Measurements from ENCODE around the gene THBS3. TPM values are rescaled to one million over a fixed set of nuclear protein-coding genes. Genes with fewer than 3 reads are reported as not detected.

Gene THBS3
- total and polyA plus RNA-seq, 2 of the 4 experiments (the other 2 are of a cell fraction) = 15.1 to 30.4 TPM

DNA sequence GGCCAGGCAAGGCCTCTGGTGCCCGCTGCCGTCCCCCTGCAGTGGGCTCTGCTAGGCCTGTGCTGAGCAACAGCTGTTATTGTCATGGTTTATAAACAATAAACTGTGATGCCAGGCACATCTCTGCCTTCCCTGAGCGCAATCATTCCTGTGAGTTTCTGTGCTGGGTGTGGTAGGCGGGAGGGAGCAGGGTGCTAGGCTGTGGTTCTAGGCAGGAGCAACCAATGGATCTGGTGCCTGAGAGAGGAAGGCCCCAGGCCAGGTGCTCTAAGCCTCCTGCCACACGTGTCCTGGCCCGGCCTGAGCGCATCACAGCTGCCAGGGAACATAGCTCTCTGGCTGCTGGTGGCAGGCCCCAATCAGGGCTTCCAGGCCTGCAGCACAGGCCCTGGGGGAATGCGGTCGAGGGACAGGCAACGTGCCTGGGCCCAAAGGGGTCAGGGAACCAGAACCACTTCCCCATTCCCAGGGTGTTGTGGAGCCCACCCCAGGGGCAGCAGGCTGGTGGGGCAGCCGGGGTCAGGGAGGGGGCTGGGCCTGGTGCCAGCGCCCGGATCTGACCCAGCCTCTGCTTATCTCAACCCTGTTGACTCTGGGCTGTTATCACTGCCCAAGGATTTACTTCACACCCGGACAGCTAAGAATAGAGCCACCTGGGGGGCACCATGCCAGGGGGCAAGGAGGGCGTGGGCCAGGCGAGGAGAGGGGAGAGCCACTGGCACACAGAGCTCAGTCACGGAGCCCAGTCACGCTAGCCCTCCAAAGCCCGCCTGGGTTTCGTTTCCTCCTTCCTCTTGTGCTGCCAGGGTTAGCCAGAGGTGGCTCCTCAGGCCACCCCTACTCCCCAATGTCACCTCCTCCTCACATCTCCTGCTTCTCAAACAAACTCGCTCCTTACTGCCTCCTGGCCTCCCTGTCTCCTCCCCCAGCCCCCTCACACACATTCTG, 22.6 kb downstream of the THBS3 start (continued):
- TF ChIP-seq MAZ (IDR thresholded peaks at IDR 0.05; ENCODE audit: borderline replicate concordance, low read depth, low read length) = no peak

DNA sequence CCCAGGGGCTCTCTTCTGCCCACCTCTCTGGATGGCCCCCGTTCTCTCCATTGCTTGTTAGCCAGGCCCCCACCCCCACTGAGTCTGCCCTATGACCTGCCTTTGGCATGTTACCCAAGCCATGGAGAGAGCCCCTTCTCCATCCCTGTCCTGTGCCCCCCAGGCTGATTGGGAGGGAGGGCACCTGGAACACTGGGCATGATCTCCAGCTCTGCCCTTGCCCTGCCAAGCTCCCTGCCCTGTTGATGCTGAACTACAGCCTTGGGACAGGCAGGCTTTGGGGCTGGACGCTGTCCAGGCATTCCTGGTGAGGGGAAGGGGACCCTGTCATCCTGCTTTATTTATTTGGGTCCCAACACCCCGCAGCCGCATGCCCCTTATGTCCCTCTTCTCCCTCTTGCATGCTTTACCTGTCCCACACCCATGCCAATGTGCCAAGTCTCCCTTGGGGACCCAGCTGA, 23.3 kb downstream of the THBS3 start:
- no peak overlapping the region for H3K23ac ChIP-seq (ENCODE audit: low read depth, low read length)
- no peak overlapping the region for H2BK5ac ChIP-seq (ENCODE audit: low read depth, low read length, poor library complexity, severe bottlenecking)
- H3K9me1 ChIP-seq (ENCODE audit: insufficient read depth, low read length) = no peaks in the 10 kb centered on the region
- ChIA-PET POLR2A (ENCODE audit: unreplicated experiment) (no interaction called here), CTCF (interaction anchor here (1.2 kb wide), 1 partner anchor 9 kb away, joined by 4 read pairs; no protein-coding TSS in a partner anchor)
- WGBS, 2 experiments (ENCODE audit: extremely low coverage in 2 of 2, insufficient read length in 1 of 2) = no CpG with 5 or more reads among the region's 4 CpGs
- no peak overlapping the region for H3K27ac ChIP-seq (ENCODE audit: insufficient read depth, low read length)
- H3K27me3 ChIP-seq (ENCODE audit: control insufficient read depth, insufficient read depth, low read length) = no peaks in the 10 kb centered on the region
- dilution Hi-C loops (cut with HindIII; ENCODE audit: low sequenced_read_pairs, unreplicated experiment) = no loop called here
- no peak overlapping the region for H3K4me2 ChIP-seq (ENCODE audit: low read depth, low read length)
- H4K91ac ChIP-seq (ENCODE audit: insufficient read depth, low read depth, low read length) = no peak overlapping the region
- in situ Hi-C loops (cut with MboI; ENCODE audit: low sequenced_read_pairs) = no loop called here
- no peak overlapping the region for H4K5ac ChIP-seq (ENCODE audit: low read depth, low read length)
- H2BK120ac ChIP-seq (ENCODE audit: low read depth, low read length) = no peak overlapping the region
- peak overlapping the region; percentile 21 for H2AFZ ChIP-seq (replicated peaks; ENCODE audit: low read length, poor library complexity)
- DNase-seq = no peak
- H3K36me3 ChIP-seq (ENCODE audit: control insufficient read depth, insufficient read depth, low read length) = peaks cover 20% of the 10 kb centered on the region
- H2AK5ac ChIP-seq (ENCODE audit: low read depth, low read length) = no peak overlapping the region
- H2BK15ac ChIP-seq (ENCODE audit: low read depth, low read length) = no peak overlapping the region
- no peaks in the 10 kb centered on the region for H3K4me1 ChIP-seq (ENCODE audit: control insufficient read depth, insufficient read depth, low read length)
- H4K20me1 ChIP-seq (ENCODE audit: insufficient read depth, low read length) = no peaks in the 10 kb centered on the region
- TF ChIP-seq RFX5 (IDR thresholded peaks at IDR 0.05; ENCODE audit: low read depth, low read length) = no peak
- TF ChIP-seq, protein P1, sequence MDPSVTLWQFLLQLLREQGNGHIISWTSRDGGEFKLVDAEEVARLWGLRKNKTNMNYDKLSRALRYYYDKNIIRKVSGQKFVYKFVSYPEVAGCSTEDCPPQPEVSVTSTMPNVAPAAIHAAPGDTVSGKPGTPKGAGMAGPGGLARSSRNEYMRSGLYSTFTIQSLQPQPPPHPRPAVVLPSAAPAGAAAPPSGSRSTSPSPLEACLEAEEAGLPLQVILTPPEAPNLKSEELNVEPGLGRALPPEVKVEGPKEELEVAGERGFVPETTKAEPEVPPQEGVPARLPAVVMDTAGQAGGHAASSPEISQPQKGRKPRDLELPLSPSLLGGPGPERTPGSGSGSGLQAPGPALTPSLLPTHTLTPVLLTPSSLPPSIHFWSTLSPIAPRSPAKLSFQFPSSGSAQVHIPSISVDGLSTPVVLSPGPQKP (IDR thresholded peaks at IDR 0.05; ENCODE audit: borderline replicate concordance, low read depth, low read length) = no peak
- TF ChIP-seq, protein P2, sequence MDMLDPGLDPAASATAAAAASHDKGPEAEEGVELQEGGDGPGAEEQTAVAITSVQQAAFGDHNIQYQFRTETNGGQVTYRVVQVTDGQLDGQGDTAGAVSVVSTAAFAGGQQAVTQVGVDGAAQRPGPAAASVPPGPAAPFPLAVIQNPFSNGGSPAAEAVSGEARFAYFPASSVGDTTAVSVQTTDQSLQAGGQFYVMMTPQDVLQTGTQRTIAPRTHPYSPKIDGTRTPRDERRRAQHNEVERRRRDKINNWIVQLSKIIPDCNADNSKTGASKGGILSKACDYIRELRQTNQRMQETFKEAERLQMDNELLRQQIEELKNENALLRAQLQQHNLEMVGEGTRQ (IDR thresholded peaks at IDR 0.05; ENCODE audit: low read depth, low read length) = no peak
- no peak overlapping the region for H3K56ac ChIP-seq (ENCODE audit: extremely low read depth, insufficient read depth, low read length)
- H3K4me3 ChIP-seq (ENCODE audit: insufficient read depth, low read depth, low read length) = no peak overlapping the region
- no peak overlapping the region for H3K9ac ChIP-seq (ENCODE audit: low read depth, low read length)
- no peak overlapping the region for H2AK9ac ChIP-seq (replicated peaks; ENCODE audit: low read depth, low read length, poor library complexity)
- H3K79me1 ChIP-seq (ENCODE audit: low read depth in 1 of 2, low read length in 2 of 2) = no peaks in the 10 kb centered on the region
- no peak overlapping the region for H4K8ac ChIP-seq (ENCODE audit: low read depth in 2 of 2, low read length in 2 of 2)
- no peaks in the 10 kb centered on the region for H3K9me3 ChIP-seq (ENCODE audit: control insufficient read depth, insufficient read depth, low read length)
- no TSS peak for BruUV-seq (replicated peaks)
- intact Hi-C loops (cut with micrococcal nuclease) = no loop called here
- no peak overlapping the region for H3K14ac ChIP-seq (replicated peaks; ENCODE audit: low read depth, low read length)
- H2BK20ac ChIP-seq (ENCODE audit: low read depth, low read length) = no peak overlapping the region
- no peak for ATAC-seq (ENCODE audit: low read depth)
- no peak overlapping the region for H3K18ac ChIP-seq (ENCODE audit: low read depth, low read length)
- H3K4ac ChIP-seq (ENCODE audit: low read depth, low read length) = no peak overlapping the region
